ENCODE results near the gene SLC26A11. TPM values are rescaled to one million over a fixed set of nuclear protein-coding genes. Genes with fewer than 3 reads are reported as not detected.

SLC26A11 gene
- total and polyA plus RNA-seq, 2 of the 13 experiments (the other 11 are each of a cell fraction or from before 2014, with no cell fraction given): 8.7 to 13.2 TPM

DNA sequence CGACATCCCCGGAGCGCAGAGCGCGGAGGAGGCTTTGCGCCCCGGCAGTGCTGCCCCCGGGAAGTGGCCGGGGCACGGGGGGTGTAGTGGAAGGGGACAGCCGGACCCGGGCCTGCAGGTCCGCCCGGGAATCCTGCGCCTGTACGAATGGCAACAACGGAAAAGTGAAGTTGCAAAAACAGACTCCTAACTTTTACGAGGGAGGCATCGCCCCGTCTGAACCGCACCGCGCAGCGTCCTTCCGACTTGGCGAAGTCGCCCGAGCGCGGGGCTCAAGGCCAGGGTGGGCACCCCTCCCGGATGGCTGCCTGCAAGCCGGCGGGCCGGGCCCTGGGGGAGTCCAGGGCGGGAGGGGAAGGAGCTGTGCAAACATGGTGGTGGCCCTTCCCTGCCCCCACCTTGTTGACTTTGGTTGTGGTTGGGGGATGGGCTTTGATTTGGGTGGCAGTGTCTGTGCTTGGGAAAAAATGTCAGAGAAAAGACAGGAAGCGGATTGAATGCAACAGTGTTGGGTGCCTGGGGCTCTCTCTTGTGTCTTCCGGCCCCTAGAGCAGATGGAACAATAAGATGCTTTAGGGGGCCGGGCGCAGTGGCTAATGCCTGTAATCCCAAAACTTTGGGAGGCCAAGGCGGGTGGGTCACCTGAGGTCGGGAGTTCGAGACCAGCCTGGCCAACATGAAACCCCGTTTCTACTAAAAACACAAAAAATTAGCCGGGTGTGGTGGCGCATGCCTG, 41.1 kb downstream of the SLC26A11 start (continued):
- peak; percentile 72; the same call in 1 of the 2 replicates for TF ChIP-seq FIP1L1 (IDR thresholded peaks at IDR 0.05; ENCODE audit: borderline replicate concordance, insufficient read depth, low read depth, low read length)
- no peak for TF ChIP-seq SMC3 (IDR thresholded peaks at IDR 0.05; ENCODE audit: low read length)
- no peak for TF ChIP-seq RBAK (CRISPR knock-in tag; IDR thresholded peaks at IDR 0.05)
- TF ChIP-seq ZNF331 (CRISPR knock-in tag; IDR thresholded peaks at IDR 0.05): peak; percentile 90
- TF ChIP-seq, protein P1, sequence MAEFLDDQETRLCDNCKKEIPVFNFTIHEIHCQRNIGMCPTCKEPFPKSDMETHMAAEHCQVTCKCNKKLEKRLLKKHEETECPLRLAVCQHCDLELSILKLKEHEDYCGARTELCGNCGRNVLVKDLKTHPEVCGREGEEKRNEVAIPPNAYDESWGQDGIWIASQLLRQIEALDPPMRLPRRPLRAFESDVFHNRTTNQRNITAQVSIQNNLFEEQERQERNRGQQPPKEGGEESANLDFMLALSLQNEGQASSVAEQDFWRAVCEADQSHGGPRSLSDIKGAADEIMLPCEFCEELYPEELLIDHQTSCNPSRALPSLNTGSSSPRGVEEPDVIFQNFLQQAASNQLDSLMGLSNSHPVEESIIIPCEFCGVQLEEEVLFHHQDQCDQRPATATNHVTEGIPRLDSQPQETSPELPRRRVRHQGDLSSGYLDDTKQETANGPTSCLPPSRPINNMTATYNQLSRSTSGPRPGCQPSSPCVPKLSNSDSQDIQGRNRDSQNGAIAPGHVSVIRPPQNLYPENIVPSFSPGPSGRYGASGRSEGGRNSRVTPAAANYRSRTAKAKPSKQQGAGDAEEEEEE (CRISPR knock-in tag; IDR thresholded peaks at IDR 0.05; ENCODE audit: borderline replicate concordance): no peak
- TF ChIP-seq, protein P2, sequence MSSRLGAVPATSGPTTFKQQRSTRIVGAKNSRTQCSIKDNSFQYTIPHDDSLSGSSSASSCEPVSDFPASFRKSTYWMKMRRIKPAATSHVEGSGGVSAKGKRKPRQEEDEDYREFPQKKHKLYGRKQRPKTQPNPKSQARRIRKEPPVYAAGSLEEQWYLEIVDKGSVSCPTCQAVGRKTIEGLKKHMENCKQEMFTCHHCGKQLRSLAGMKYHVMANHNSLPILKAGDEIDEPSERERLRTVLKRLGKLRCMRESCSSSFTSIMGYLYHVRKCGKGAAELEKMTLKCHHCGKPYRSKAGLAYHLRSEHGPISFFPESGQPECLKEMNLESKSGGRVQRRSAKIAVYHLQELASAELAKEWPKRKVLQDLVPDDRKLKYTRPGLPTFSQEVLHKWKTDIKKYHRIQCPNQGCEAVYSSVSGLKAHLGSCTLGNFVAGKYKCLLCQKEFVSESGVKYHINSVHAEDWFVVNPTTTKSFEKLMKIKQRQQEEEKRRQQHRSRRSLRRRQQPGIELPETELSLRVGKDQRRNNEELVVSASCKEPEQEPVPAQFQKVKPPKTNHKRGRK (CRISPR knock-in tag; IDR thresholded peaks at IDR 0.05): no peak
- peak; percentile 83 for TF ChIP-seq TBL1XR1 (IDR thresholded peaks at IDR 0.05; ENCODE audit: borderline replicate concordance, low read length, partially characterized antibody)
- TF ChIP-seq ZNF605 (CRISPR knock-in tag; IDR thresholded peaks at IDR 0.05): peak; percentile 92
- 0 out of 2 replicates have a peak, but pooled peaks have one; percentile 10 for TF ChIP-seq HCFC1 (IDR thresholded peaks at IDR 0.05; ENCODE audit: low read depth, low read length)
- peak; percentile 68; the same call in 1 of the 2 replicates for TF ChIP-seq ZIK1 (CRISPR knock-in tag; IDR thresholded peaks at IDR 0.05; ENCODE audit: borderline replicate concordance, low read depth)
- no peak for TF ChIP-seq NBN (conservative IDR thresholded peaks at IDR 0.05)
- TF ChIP-seq ZNF503 (CRISPR knock-in tag; IDR thresholded peaks at IDR 0.05): peak; percentile 95
- TF ChIP-seq BHLHE40 (IDR thresholded peaks at IDR 0.05; ENCODE audit: low read length): peak; percentile 39; the same call in 1 of the 2 replicates
- TF ChIP-seq, protein P3, sequence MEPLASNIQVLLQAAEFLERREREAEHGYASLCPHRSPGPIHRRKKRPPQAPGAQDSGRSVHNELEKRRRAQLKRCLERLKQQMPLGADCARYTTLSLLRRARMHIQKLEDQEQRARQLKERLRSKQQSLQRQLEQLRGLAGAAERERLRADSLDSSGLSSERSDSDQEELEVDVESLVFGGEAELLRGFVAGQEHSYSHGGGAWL (CRISPR knock-in tag; IDR thresholded peaks at IDR 0.05): no peak
- peak; percentile 93 for TF ChIP-seq ZNF580 (CRISPR knock-in tag; IDR thresholded peaks at IDR 0.05; ENCODE audit: borderline replicate concordance, low read depth)
- TF ChIP-seq ZNF678 (CRISPR knock-in tag; IDR thresholded peaks at IDR 0.05): peak; percentile 56; the same call in 1 of the 2 replicates
- no peak for TF ChIP-seq ZNF17 (CRISPR knock-in tag; IDR thresholded peaks at IDR 0.05)
- TF ChIP-seq ZNF839 (CRISPR knock-in tag; IDR thresholded peaks at IDR 0.05; ENCODE audit: borderline replicate concordance): no peak
- peak; percentile 89 for TF ChIP-seq ZNF792 (CRISPR knock-in tag; IDR thresholded peaks at IDR 0.05)
- peak; percentile 91 for TF ChIP-seq CCAR2 (optimal IDR thresholded peaks at IDR 0.05; ENCODE audit: low read depth, low read length)
- no peak; the same call in 1 of the 2 replicates for TF ChIP-seq KLF15 (CRISPR knock-in tag; IDR thresholded peaks at IDR 0.05; ENCODE audit: borderline replicate concordance)
- TF ChIP-seq SOX13 (IDR thresholded peaks at IDR 0.05): peak; percentile 24; the same call in 1 of the 2 replicates
- peak in 1 of 2 experiments; percentile 87; a peak in 2 of 4 replicates for TF ChIP-seq SOX13 (CRISPR knock-in tag; conservative IDR thresholded peaks at IDR 0.05 in 1 of 2, IDR thresholded peaks at IDR 0.05 in 1 of 2)
- no peak for TF ChIP-seq ZFP62 (CRISPR knock-in tag; IDR thresholded peaks at IDR 0.05)
- TF ChIP-seq HOXA9 (CRISPR knock-in tag; IDR thresholded peaks at IDR 0.05; ENCODE audit: borderline replicate concordance): no peak

Data from HepG2 (cell line).